NCI-H146 (cell line): ENCODE data around the gene OBSCN.

Experiments used
- DNase-seq: peaks from one replicate; lab custom pipeline; 2025; lab: John Stamatoyannopoulos, UW

OBSCN gene

DNA sequence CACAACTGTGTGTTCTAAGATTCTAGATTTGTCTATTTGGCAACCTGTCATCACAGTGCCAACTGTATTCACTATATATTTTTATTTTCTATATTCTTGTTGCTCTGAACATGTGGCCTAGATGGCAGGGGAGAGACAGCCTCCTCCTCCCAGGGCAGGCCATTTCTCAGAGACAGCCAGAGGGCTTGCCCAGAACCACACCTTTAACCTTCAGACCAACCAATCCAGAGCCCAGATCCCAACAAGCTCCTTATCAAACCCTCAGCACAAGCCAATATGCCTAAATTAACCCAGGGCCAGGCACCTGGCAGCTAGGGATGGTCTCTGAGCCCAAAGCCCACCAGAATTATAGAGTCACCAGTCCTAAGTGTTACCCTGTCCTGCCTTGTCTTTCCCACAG, 179.5 kb downstream of the OBSCN start:
- no peak for DNase-seq

- DNase-seq: no peak
Observed at GRCh38 chr1:228390649-228391048, 182.8 kb downstream of the OBSCN start.

GRCh38 chr1:228391411-228392020, 183.7 kb downstream of the OBSCN start:
- no peak for DNase-seq

- peak; percentile 27 for DNase-seq
Observed at GRCh38 chr1:228392111-228392936, 184.5 kb downstream of the OBSCN start.

GRCh38 chr1:228393268-228393701, 185.4 kb downstream of the OBSCN start:
- DNase-seq: peak; percentile 15

- no peak for DNase-seq
Observed at GRCh38 chr1:228393811-228394570, 186.1 kb downstream of the OBSCN start.

DNA sequence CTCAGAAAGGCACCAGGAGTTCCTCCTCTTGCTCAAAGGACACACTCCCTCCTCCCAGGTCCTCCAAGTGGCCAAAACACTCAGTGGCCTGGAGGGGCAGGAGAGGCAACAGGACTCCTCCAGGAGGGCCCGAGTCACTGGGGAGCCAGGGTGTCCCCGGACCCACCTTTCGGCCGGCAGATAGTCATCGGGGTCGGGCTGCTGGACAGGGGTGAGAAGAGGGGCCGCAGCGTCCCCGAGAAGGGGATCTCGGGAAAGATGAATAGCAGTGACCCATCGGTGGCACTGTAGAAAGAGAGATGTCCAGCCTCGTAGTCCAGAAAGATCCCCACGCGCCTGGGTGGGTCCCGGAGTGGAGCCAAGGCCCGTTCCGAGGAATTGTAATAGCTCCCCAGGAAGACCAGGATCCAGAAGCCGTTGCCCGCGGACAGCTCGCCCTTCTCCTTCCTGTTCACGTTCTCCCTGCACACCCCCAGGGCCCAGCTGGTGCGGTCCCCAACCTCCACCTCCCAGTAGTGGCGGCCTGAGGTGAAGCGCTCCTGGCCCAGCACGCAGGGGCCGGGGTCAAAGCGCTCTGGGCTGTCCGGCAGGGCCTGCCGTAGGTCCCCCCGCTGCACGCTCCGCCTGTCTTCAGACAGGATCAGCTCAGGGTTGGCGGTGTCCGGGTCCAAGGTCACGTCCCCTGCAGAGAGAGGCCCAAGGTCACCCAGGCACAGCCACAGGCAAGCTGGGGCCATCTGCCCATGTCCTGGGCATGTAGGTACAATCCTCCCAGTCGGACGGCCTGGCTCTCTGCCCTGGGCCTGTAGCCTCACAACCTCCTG, 186.9 kb downstream of the OBSCN start:
- DNase-seq: no peak

DNA sequence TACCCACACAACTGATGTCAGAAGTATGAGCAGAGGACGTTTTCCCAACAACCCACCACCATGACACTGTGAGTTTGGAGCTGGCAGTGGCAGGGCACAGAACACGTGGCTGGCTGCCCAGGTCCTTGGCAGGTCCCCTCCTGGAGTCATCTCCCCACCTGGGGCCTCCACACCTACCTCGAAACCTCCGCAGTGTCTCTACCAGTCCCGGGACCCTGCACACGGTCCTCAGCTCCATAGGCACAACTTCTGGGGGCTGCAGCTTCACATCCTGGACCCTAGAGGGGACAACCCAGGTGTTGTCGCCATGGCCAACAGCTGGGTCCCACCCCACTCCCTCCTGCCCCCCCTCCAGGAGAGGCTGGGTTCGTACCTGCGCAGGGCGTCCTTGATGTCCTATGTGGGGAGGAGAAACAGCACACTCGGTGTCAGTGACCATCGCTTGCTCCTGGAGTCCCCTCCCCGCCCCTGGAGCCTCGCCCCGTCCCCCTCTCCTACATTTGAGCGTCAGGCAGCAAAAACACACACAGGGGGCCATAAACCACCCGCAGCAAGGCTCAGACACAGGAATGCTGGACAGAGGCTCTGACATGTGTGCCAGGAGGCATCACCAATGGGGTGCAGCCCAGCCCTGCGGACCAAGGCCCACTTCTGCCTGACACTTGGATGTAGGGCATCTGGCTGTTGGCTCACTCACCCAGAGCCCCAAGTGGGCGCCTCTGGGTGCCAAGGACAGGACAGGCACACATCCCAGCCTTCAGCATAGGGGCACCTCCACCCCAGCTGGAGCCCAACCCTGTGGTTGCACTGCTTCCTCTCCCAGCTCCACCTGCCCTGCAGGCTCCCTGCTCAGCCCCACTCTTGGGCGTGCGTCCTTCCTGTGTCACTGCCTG, 189.2 kb downstream of the OBSCN start:
- no peak for DNase-seq

- no peak for DNase-seq
Observed at GRCh38 chr1:228397966-228398365, 190.1 kb downstream of the OBSCN start.

- no peak for DNase-seq
Observed at GRCh38 chr1:228398741-228399461, 191.1 kb downstream of the OBSCN start.

DNA sequence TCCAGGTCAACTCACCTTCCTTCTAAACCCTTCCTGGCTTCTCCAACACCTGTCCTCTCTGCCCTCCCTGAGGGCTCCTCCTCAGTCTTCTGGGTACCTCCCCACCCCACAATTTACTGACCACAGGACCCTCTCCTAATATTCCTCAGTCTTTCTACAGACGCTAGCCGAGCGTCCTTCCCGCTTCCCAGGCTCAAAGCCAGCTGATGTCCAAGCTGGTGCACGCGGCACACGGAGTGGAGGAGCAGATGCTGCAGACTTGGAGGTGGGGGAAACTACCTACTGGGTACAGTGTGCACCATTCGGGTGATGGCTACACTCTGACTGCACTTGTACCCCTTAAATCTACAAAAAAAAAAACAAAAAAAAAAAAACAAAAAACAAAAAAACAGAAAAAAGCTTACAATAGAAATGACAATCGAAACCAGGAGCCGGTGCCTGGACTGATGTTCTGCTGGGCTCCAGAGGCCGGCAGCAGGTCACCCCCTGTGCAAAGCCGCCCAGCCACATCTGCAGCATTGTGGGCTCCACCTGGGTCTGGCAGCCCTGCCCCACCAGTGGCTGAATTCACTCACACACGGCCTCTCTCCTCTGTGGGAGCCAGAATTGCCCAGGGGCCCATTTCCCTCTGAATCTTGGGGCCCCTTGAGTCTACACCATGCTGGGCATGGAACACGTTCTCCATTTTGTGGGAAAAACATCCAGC, 191.8 kb downstream of the OBSCN start:
- DNase-seq: no peak

- DNase-seq: no peak
Observed at GRCh38 chr1:228400237-228400651, 192.4 kb downstream of the OBSCN start.

DNA sequence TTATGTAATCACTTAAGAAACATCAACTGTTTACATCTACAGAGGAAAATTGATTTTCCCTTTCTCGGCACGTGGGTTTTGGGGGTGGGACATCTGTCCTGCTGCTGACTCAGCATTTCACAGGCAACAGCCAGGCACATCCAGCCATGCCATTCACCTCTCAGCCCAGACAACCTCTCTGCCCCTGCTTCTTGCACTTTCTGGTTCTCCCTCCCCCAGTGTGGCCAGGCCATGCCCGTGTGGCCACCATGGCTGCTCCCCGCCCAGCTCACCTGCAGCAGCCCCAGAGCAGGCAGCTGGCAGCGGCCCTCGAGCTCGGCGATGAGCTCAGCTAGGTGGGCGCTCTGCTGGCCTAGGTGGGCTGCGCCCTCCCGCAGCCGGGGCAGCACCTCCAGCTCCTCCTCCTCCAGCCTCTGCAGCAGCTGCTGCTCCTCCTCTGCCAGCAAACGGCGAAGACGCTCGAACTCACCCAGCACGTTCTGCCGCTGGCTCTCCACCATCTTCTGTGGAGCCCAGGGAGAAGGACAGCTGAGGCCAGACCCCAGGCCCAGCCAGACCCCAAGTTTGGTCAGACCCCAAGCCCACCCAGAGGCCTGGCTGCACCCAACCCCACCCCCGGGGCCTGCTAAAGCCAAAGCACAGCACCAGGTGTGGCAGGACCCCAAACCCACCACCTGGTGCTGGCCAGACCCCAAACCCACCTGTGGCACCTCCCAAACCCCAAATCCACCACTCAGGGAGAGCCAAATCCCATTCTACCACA, 193.0 kb downstream of the OBSCN start:
- DNase-seq: no peak

DNA sequence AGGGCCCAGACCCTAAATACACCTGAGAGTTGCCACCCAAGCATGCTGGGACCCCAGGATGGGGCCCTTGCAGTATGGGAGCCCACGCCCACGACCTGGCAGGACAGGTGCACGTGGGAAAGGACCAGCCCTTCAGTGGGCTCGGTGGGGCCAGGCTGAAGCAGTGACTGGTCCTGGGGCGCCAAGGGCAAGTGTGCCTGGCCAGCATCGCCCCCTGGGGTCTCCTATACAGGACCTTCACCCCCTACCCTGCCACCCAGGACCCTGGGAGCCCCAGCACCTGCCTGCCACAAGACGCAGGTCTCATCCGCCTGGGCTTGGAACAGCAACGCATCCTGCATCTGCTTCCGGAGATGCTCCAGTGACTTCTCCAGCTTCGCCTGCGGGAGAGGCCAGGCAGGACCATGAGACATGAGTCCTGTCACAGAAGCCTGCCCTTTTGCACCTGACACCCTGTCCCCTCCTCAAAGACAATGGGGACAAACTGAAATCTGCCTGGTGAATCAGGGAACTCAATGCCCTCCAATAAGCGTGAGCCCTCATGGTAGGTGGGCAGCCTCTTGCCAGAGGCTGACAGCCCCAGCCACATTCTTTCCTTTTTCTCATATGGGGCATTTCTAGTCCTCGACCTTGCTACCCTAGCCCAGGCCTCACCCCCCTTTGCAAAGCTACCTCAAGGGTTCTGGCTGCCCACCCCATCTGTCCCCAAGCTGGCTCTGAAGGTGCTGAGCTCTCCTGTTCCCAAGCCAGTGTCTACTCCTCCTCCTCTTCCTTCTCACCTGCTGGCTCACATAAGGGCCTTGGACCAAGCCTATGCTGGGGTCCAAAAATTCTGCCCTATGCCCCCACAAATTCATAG, 194.2 kb downstream of the OBSCN start:
- no peak for DNase-seq

GRCh38 chr1:228402641-228403025, 194.8 kb downstream of the OBSCN start:
- no peak for DNase-seq

GRCh38 chr1:228403231-228403631, 195.4 kb downstream of the OBSCN start:
- DNase-seq: no peak

- DNase-seq: no peak
Observed at GRCh38 chr1:228404107-228404720, 196.4 kb downstream of the OBSCN start.
